Activated CD8-positive, alpha-beta memory T cell treated with anti-CD3 and anti-CD28 coated beads for 36 hours (primary cell): ENCODE data around the gene FBXO11. TPM values are rescaled to one million over a fixed set of nuclear protein-coding genes. Genes with fewer than 3 reads are reported as not detected.

Experiments used
- CTCF ChIA-PET: fragments of 350-600 bp; sonication (Branson Sonifier 250); formaldehyde crosslinking; loops from one replicate; lab custom pipeline; 2021; ENCODE audit warnings: antibody characterized with exemption; lab: Charles Lee
- POLR2A ChIA-PET: fragments of 350-600 bp; sonication (Branson Sonifier 250); formaldehyde crosslinking; loops from one replicate; lab custom pipeline; 2021; ENCODE audit warnings: antibody characterized with exemption; lab: Charles Lee
- total RNA-seq, 2 experiments: library from RNA; stranded (reverse); gene quantifications; one replicate each; pipeline ENCODE4 v1.2.3, GENCODE V29; 2021

The FBXO11 gene
- total RNA-seq, 2 experiments from 2014 or later = 36.8 to 39.2 TPM

DNA sequence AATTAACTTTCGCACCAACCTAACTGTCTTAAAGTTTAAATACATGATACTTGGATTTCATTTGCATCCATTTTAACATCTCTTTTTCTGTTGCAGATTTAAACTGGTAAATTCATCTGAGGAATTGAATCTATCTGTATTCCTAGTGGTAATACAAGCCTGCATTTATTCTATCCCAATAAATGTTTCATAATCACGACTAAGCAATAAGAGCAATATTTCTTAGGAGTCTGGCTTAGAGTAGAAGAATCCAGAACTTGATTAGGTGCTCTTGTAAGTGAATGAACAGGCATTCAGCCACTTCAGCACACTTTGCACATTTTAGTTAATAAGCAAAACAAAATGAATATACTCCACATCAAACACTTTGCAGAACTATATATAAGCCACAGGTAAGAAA, 96.4 kb downstream of the FBXO11 start:
- CTCF ChIA-PET = no interaction called here
- POLR2A ChIA-PET = no interaction called here

DNA sequence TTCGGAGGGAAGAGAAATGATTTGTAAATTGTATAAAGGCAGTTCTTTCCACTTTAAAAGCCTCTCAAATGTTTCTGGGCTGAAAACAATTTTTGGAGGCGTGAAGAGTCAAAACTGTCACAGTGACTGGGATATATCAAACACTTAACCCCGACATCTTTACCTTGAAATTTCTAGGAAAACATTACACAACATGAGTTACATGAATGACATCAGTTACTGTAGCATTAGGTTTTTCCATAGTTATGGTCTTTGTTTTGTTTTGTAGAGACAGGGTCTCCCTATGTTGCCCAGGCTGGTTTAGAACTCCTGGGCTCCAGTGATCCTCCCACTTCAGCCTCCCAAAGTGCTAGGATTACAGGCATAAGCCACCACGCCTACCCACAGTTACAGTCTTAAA, 97.7 kb downstream of the FBXO11 start:
- ChIA-PET CTCF (no interaction called here), POLR2A (no interaction called here)

DNA sequence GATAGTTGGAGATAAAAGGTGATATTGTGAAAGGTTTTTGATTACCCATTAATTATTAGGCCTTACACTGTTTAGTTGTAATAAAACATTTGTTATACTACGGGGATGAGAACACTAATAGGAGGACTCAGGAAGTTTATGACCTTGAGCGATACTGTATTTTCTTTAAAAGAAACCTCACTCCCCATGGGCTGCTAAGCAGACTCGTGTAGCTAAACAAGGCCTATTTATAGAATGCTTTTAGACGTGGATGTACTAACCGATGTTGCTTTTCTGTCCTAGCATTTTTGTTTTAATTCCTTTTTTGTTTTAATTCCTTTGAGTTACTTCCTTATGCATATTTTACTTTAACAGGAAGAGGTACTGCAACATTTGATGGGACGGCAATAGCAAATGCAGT, 100.4 kb downstream of the FBXO11 start:
- ChIA-PET POLR2A (no interaction called here), CTCF (no interaction called here)

DNA sequence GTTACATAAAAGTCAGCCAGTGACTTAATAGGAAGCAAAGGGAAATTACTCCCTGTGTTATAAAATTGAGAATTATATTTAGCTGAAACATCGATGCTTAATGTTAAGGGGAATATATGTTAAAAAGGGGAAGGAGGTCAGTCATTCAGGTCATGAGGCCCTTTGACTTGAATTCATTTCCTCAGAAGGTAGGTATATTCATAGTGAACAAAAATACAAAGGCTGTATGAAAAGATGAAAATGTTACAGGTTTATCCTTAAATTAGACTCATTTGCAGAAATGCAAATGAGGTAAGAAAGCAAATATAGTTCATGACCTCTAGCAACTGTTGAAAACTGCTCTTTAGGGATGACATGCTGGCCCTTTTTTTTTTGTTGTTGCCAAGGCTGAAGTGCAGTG, 102.5 kb downstream of the FBXO11 start:
- CTCF ChIA-PET = no interaction called here
- POLR2A ChIA-PET = interaction anchor here (0.7 kb wide), 1 partner anchor 279 kb away, joined by 3 read pairs; no protein-coding TSS in a partner anchor

DNA sequence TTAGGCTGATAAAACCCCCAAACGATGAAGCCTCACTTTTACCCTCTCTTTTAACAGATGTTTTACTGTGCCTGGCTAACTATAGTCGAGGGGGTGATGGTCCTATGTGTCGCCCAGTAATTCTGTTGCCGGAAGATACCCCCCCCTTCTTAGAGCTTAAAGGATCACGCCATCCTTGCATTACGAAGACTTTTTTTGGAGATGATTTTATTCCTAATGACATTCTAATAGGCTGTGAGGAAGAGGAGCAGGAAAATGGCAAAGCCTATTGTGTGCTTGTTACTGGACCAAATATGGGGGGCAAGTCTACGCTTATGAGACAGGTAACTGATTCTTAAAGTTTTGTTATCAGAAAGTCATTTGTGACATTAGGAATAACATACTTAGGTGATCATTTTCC, 102.9 kb downstream of the FBXO11 start:
- ChIA-PET POLR2A (no interaction called here), CTCF (no interaction called here)

DNA sequence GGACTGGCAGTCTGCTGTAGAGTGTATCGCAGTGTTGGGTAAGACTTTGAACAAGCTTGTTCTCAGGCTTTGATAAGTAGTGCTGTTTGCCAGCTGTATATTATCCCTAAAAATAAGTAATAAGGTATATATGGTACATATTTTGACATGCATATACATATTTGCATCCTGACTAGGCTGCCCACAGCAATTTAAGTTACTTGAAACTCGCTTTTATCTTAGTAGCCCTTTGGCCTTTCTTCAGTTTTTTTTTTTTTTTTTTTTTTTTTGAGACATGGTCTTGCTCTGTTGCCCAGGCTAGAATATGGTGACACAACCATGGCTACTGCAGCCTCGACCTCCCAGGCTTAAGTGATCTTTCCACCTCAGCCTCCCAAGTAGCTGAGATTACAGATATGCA, 105.2 kb downstream of the FBXO11 start:
- ChIA-PET POLR2A (no interaction called here), CTCF (no interaction called here)

DNA sequence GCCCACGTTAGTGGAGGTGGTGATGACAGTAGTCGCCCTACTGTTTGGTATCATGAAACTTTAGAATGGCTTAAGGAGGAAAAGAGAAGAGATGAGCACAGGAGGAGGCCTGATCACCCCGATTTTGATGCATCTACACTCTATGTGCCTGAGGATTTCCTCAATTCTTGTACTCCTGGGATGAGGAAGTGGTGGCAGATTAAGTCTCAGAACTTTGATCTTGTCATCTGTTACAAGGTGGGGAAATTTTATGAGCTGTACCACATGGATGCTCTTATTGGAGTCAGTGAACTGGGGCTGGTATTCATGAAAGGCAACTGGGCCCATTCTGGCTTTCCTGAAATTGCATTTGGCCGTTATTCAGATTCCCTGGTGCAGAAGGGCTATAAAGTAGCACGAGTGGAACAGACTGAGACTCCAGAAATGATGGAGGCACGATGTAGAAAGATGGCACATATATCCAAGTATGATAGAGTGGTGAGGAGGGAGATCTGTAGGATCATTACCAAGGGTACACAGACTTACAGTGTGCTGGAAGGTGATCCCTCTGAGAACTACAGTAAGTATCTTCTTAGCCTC, 107.2 kb downstream of the FBXO11 start:
- ChIA-PET POLR2A (no interaction called here), CTCF (no interaction called here)

DNA sequence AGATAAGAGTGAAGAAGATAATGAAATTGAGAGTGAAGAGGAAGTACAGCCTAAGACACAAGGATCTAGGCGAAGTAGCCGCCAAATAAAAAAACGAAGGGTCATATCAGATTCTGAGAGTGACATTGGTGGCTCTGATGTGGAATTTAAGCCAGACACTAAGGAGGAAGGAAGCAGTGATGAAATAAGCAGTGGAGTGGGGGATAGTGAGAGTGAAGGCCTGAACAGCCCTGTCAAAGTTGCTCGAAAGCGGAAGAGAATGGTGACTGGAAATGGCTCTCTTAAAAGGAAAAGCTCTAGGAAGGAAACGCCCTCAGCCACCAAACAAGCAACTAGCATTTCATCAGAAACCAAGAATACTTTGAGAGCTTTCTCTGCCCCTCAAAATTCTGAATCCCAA, 107.7 kb downstream of the FBXO11 start:
- ChIA-PET CTCF (no interaction called here), POLR2A (no interaction called here)

DNA sequence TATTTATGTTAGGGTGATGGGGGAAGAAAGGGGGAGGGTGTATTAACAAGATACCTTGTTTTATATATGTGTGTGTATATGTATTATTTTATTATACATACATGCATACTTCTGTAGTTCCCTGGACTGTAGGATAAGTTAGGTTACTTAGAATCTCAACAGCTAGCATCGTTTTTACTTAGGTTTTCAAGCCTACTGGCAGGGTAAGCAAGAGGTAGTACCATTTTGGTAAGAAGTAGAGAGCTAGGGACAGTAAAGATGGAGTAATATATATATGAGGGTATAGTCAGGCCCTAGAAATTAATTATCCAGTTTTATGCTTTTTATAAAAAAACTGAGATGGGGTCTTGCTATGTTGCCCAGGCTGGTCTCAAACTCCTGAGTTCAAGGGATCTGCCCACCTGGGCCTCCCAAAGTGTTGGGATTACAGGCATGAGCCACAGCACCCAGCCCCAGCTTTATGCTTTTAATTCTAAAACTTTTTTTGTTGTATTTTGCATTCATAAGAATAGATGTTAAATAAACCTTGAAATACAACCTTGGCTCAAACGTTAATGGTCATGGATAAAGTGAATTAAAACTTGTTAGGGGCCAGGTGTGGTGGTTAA, 110.1 kb downstream of the FBXO11 start:
- ChIA-PET POLR2A (interaction anchor here (0.6 kb wide), 1 partner anchor 633 kb away, joined by 3 read pairs; no protein-coding TSS in a partner anchor), CTCF (no interaction called here)

DNA sequence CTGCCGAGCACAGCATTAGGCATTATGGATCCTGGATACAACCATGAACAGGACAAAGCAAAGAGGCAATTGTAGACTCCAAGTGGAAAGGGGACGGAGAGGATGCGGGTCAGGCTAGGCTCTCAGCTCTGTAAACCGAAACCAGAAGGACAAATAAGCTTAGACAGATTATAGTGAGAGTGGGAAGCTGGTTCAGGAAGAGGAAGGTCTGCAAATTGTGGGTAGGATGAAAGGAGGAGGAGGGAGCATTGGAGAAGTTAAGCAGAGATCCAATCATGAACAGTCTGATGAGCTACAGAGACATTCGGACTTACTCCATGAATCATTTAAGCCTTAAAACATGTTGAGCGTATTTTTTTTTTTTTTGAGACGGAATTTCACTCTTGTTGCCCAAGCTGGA, 120.3 kb downstream of the FBXO11 start:
- POLR2A ChIA-PET = interaction anchor here (0.5 kb wide), 1 partner anchor 66 kb away, joined by 7 read pairs; no protein-coding TSS in a partner anchor
- CTCF ChIA-PET = no interaction called here

DNA sequence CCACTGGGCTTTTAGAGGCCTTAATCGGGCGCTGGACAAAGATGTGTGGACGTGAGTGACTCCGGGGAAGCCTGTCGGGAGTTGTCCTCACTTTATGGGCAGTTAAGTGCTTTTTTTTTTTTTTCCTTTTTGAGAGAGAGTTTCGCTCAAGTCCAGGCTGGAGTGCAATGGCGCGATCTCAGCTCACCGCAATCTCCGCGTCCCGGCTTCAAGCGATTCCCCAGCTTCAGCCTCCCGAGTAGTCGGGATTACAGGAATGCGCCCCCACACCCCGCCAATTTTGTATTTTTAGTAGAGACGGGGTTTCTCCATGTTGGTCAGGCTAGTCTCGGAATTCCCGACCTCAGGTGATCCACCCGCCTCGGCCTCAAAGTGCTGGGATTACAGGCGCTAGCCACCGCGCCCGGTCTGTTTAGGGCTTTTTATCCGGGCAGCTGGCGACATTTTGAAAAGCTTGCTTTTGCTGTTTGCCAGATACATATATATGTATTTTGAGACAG, 121.9 kb downstream of the FBXO11 start:
- ChIA-PET POLR2A (interaction anchor here (0.7 kb wide), 1 partner anchor 868 kb away, joined by 4 read pairs; no protein-coding TSS in a partner anchor), CTCF (no interaction called here)

DNA sequence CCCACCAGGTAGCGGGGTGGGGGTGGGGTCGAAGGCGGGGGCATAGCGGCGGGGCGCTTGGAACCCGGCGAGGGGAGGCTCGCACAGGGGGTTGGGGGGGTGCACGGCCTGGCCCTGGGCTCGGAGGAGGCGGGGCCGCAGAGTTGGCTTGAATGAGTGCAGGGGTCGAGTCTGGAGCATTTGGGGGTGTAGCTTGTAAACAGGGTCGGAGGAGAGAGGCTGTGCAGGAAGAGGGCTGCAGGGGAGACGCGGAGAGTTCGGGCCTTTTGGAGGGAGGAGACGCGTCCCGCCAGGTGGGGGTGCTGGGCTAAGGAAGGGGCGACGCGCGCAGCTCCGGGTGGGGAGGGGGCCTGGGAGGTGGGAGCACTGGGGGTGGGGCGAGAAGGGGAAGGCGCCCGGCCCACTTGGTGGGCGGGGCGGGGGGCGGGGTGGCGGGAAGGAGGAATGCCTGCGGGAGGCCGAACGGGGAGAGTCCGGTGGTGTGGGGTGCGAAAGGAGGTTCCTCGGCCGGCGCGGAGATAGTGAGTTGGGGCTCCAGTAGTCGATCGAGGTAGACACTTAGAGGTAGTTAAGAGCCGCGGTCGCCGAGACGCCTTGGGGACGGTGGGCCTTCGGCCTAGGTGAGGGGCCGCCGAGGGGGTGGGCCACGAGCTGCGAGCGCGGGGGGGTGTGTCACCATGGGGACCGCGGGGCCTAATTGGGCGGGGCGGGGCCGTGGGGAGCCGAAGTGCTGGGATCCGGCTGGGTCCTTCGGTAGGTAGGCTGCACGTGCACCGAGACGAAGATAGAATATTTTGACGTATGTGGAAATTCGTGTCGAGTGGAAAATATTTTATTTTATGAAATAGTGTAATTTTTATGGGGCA, 122.6 kb downstream of the FBXO11 start:
- ChIA-PET POLR2A (interaction anchor here (1.0 to 1.1 kb wide), 2 partner anchors 16 to 35 kb away, joined by 4 read pairs; no protein-coding TSS in a partner anchor), CTCF (no interaction called here)

DNA sequence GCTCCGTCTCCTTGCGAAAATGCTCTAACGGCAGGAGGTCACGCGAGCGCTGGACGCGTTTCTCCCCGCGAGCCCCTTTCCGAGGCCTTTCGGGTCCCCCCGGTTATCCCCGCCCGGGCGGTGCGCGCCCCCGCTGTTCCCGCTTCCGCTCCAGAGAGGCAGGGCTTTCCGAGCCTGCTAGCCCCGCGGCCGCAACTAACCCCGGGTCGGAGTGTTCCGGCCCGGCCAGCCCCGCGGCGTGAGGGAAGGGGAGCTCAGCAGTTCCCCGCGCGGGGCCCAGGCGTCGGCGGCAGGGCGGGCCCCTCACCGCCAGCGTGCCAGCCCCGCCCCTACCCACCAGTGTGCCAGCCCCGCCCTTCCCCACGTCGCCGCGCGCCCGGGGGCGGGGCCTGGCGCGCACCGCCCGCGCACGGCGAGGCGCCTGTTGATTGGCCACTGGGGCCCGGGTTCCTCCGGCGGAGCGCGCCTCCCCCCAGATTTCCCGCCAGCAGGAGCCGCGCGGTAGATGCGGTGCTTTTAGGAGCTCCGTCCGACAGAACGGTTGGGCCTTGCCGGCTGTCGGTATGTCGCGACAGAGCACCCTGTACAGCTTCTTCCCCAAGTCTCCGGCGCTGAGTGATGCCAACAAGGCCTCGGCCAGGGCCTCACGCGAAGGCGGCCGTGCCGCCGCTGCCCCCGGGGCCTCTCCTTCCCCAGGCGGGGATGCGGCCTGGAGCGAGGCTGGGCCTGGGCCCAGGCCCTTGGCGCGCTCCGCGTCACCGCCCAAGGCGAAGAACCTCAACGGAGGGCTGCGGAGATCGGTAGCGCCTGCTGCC, 123.4 kb downstream of the FBXO11 start, which contains the start of gene MSH6:
MSH6 (plus strand) TSS at position 475 of the 815 bp plus-strand sequence; CDS start at position 564, 89 bp downstream.
- CTCF ChIA-PET = interaction anchor here (2.3 kb wide), 1 partner anchor 15 kb away, joined by 9 read pairs; no protein-coding TSS in a partner anchor

DNA sequence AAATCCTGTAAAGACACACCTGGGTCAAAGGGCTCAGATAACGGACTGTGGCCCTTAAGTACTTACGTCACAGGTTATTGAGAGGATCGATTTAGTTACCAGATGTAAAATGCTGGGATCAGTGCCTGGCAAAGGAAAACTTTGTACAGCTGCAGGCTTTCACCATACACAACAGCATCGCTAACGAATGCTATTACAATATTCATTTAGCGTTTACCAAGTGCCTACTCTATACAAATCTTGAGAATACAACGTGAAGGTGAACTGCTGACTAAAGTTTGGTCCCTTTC, 124.0 kb downstream of the FBXO11 start:
- POLR2A ChIA-PET = interaction anchor here (0.9 to 1.0 kb wide), 2 partner anchors 378 to 380 kb away, joined by 3 read pairs; partner anchors contain the start of gene MSH2
- CTCF ChIA-PET = interaction anchor here (2.3 kb wide), 1 partner anchor 15 kb away, joined by 9 read pairs; no protein-coding TSS in a partner anchor

More for the DNA sequence above, 123.4 kb downstream of the FBXO11 start, which contains the start of gene MSH6:
- POLR2A ChIA-PET = interaction anchor here (0.9 to 1.1 kb wide), 4 partner anchors 15 to 380 kb away, joined by 3 to 4 read pairs (median 4); partner anchors contain the start of gene MSH2

DNA sequence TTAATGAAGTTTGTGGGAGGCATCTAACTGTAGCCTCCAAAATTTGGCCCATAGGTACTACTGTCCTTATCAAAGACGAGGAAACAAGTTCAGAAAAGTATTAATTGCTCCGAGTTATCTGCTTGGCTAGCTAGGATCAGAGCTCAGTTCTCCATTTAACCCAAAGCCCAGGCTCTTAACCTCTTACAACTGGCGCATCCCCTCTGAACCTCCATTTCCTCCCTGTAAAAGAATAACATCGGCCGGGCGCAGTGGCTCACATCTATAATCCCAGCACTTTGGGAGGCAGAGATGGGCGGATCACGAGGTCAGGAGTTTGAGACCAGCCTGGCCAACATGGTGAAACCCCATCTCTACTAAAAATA, 126.9 kb downstream of the FBXO11 start:
- CTCF ChIA-PET = interaction anchor here (1.7 kb wide), 1 partner anchor 12 kb away, joined by 4 read pairs; no protein-coding TSS in a partner anchor
- POLR2A ChIA-PET = no interaction called here

DNA sequence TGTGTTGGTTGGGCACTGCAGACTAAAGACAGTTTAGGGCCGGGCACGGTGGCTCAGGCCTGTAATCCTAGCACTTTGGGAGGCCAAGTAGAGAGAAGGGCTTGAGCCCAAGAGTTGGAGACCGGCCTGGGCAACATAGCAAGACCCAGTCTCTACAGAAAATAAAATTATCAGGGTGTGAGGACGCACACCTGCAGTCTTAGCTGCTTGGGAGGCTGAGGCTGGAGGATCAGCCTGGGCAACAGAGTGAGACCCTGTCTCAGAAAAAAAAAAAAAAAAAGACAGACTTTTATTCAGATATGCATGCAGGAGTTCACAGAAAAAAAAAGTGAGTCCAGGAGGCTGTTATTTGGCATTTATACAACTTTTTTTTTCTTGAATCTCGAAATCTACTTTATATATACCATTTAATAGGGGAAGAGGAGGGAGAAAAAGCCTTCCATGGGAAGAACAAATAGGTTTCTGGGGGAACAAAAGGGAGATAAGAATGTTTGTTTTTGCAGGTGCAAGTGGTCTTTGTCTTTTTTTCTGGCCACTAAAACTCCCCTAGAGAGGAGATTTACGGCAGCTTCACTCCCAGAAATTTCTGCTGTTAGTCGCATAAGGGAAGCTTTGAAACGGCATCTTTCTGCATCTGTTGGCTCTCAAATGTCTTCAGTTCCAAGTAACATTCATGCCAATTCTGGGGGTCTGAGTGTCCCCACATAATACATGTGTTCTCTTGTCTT, 127.4 kb downstream of the FBXO11 start:
- ChIA-PET CTCF (interaction anchor here (1.7 kb wide), 1 partner anchor 11 kb away, joined by 4 read pairs; no protein-coding TSS in a partner anchor), POLR2A (no interaction called here)

DNA sequence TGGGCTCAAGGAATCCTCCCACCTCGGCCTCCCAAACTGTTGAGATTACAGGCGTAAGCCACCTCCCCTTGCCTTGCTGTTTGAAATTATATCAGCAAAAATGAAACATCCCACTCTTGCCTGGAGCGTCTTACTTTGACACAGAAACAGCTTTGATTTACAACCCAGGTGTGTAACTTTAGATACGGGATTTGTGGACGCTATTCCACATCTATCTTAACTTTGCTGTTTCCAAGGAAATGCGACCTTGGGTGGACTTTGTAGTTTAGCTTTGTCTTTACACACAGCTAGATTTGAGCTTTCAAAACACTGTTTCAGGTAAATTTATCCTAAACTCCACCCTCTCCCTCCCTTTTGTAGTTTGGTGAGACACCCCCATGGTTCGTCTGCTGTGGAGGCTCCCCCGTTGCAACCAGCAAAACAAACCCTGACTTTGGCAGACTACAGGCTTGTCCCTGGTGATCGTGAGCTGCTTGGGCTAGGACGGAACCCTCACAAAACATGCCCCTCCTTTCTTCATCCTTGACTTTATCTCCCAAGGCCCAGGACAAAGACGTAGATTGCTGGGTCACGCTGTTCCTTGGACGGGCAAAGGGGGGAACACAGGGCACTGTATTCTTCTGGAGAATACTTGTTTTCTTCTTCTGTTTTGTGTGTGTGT, 128.9 kb downstream of the FBXO11 start:
- POLR2A ChIA-PET = no interaction called here
- CTCF ChIA-PET = interaction anchor here (1.5 kb wide), 1 partner anchor 10 kb away, joined by 6 read pairs; no protein-coding TSS in a partner anchor

DNA sequence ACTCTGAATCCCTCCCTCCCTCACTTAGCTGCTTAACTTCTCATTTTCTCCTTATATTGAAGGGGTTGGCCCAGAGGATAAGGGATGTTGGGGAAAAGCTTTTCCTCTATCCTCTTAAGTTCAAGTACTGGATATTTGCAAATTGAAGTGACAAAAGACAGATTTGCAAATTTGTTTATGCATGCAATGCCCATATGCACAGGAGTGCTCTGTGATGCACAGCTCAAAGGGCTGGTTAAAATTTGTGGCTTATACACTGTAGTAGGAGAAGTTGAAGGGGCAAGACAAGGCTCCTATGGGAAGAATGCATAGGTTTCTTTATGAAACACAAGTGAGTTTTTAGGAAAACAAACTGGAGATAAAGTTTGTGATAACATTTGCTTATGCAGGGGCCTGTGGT, 131.7 kb downstream of the FBXO11 start:
- ChIA-PET POLR2A (no interaction called here), CTCF (no interaction called here)
